ENCODE measurements around the gene SUGT1. TPM values are rescaled to one million over a fixed set of nuclear protein-coding genes. Genes with fewer than 3 reads are reported as not detected.
"Not testable (repeated sequence)": the region's sequence is repeated elsewhere in the genome, so short reads cannot be mapped to it uniquely, and the experiment has no call there.

The SUGT1 gene
- polyA plus RNA-seq, 2 of the 4 experiments (the other 2 are of a cell fraction) = 56.4 to 61.4 TPM

- 68% methylated on average over 3 of the region's 3 CpGs for WGBS (ENCODE audit: missing lambda C conversion rate)
- Histone ChIP-seq H3K4me1 (no peaks in the 10 kb centered on the region), H3K9me3 (no peaks in the 10 kb centered on the region), H3K27ac (no peak overlapping the region), H3K4me2 (no peak overlapping the region), H3K4me3 (no peak overlapping the region)
- ChIA-PET CTCF (interaction anchor here (0.7 kb wide), 1 partner anchor 110 kb away, joined by 3 read pairs; no protein-coding TSS in a partner anchor), POLR2A (no interaction called here)
- no peak for FAIRE-seq
- no peak for ATAC-seq
- no peak for DNase-seq (ENCODE audit: low read depth in 1 of 2, low spot score in 1 of 2)
- TF ChIP-seq, protein P1, sequence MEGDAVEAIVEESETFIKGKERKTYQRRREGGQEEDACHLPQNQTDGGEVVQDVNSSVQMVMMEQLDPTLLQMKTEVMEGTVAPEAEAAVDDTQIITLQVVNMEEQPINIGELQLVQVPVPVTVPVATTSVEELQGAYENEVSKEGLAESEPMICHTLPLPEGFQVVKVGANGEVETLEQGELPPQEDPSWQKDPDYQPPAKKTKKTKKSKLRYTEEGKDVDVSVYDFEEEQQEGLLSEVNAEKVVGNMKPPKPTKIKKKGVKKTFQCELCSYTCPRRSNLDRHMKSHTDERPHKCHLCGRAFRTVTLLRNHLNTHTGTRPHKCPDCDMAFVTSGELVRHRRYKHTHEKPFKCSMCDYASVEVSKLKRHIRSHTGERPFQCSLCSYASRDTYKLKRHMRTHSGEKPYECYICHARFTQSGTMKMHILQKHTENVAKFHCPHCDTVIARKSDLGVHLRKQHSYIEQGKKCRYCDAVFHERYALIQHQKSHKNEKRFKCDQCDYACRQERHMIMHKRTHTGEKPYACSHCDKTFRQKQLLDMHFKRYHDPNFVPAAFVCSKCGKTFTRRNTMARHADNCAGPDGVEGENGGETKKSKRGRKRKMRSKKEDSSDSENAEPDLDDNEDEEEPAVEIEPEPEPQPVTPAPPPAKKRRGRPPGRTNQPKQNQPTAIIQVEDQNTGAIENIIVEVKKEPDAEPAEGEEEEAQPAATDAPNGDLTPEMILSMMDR (IDR thresholded peaks at IDR 0.05) = no peak
- TF ChIP-seq RNF2 (IDR thresholded peaks at IDR 0.05; ENCODE audit: borderline replicate concordance, low read depth) = no peak
- TF ChIP-seq CBX2 (IDR thresholded peaks at IDR 0.05; ENCODE audit: borderline replicate concordance, low read depth) = no peak
- TF ChIP-seq ELK1 (IDR thresholded peaks at IDR 0.05; ENCODE audit: low read depth, low read length) = no peak
- no peak for TF ChIP-seq BCL3 (IDR thresholded peaks at IDR 0.05)
- TF ChIP-seq FOXS1 (CRISPR knock-in tag; IDR thresholded peaks at IDR 0.05) = no peak
- TF ChIP-seq FOSB (CRISPR knock-in tag; IDR thresholded peaks at IDR 0.05) = no peak
- TF ChIP-seq, protein P2, sequence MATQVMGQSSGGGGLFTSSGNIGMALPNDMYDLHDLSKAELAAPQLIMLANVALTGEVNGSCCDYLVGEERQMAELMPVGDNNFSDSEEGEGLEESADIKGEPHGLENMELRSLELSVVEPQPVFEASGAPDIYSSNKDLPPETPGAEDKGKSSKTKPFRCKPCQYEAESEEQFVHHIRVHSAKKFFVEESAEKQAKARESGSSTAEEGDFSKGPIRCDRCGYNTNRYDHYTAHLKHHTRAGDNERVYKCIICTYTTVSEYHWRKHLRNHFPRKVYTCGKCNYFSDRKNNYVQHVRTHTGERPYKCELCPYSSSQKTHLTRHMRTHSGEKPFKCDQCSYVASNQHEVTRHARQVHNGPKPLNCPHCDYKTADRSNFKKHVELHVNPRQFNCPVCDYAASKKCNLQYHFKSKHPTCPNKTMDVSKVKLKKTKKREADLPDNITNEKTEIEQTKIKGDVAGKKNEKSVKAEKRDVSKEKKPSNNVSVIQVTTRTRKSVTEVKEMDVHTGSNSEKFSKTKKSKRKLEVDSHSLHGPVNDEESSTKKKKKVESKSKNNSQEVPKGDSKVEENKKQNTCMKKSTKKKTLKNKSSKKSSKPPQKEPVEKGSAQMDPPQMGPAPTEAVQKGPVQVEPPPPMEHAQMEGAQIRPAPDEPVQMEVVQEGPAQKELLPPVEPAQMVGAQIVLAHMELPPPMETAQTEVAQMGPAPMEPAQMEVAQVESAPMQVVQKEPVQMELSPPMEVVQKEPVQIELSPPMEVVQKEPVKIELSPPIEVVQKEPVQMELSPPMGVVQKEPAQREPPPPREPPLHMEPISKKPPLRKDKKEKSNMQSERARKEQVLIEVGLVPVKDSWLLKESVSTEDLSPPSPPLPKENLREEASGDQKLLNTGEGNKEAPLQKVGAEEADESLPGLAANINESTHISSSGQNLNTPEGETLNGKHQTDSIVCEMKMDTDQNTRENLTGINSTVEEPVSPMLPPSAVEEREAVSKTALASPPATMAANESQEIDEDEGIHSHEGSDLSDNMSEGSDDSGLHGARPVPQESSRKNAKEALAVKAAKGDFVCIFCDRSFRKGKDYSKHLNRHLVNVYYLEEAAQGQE (IDR thresholded peaks at IDR 0.05) = no peak
- no peak for TF ChIP-seq HDAC2 (IDR thresholded peaks at IDR 0.05)
Measured at GRCh38 chr13:52712385-52712784, 59.7 kb downstream of the SUGT1 start.

DNA sequence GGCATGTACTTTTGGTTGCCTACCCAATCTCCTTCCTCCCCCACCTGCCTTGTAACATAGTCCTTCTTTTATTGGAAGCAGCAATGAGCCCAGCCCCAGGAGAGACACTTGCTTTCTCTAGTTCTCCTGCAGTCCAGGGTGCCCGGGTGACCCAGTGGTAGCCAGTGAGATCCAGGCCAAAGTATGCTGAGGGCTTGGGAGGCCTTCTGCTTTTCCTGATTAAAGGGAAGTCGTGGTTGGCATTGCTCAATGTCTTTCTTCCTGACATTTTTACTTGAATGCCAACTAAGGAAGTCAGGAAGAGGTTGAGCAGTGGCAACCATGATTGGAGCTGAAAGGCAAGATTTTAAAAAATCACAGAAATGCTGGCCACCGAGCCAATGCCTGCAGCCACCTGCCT, 61.3 kb downstream of the SUGT1 start:
- H3K4me1 ChIP-seq = no peaks in the 10 kb centered on the region
- FAIRE-seq (no peak), DNase-seq (ENCODE audit: low read depth in 1 of 2, low spot score in 1 of 2) (no peak), ATAC-seq (no peak)
- H3K27ac ChIP-seq = no peak overlapping the region
- H3K4me3 ChIP-seq = no peak overlapping the region
- H3K9me3 ChIP-seq = no peaks in the 10 kb centered on the region
- 44% methylated on average over 3 of the region's 3 CpGs for WGBS (ENCODE audit: missing lambda C conversion rate)
- TF ChIP-seq HEYL (CRISPR knock-in tag; IDR thresholded peaks at IDR 0.05) (no peak), FOSB (CRISPR knock-in tag; IDR thresholded peaks at IDR 0.05) (no peak), TFCP2L1 (CRISPR knock-in tag; IDR thresholded peaks at IDR 0.05) (no peak), KDM5A (IDR thresholded peaks at IDR 0.05) (no peak), HDAC2 (IDR thresholded peaks at IDR 0.05) (no peak), RNF2 (IDR thresholded peaks at IDR 0.05; ENCODE audit: borderline replicate concordance, low read depth) (no peak), ZFP36 (IDR thresholded peaks at IDR 0.05; ENCODE audit: borderline replicate concordance, partially characterized antibody) (no peak), MAFK (IDR thresholded peaks at IDR 0.05; ENCODE audit: partially characterized antibody) (no peak), HOXB13 (CRISPR knock-in tag; IDR thresholded peaks at IDR 0.05; ENCODE audit: low read depth) (no peak), ZC3H11A (IDR thresholded peaks at IDR 0.05) (no peak), E2F6 (IDR thresholded peaks at IDR 0.05; ENCODE audit: borderline replicate concordance, low read depth) (no peak), POLR2A (IDR thresholded peaks at IDR 0.05; ENCODE audit: low read length) (no peak)
- TF ChIP-seq, protein P1 (IDR thresholded peaks at IDR 0.05) = no peak
- TF ChIP-seq, protein P3, sequence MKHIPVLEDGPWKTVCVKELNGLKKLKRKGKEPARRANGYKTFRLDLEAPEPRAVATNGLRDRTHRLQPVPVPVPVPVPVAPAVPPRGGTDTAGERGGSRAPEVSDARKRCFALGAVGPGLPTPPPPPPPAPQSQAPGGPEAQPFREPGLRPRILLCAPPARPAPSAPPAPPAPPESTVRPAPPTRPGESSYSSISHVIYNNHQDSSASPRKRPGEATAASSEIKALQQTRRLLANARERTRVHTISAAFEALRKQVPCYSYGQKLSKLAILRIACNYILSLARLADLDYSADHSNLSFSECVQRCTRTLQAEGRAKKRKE (CRISPR knock-in tag; IDR thresholded peaks at IDR 0.05; ENCODE audit: low read depth) = no peak
- H3K4me2 ChIP-seq = no peak overlapping the region
- POLR2A ChIA-PET = no interaction called here
- CTCF ChIA-PET = no interaction called here

- CTCF ChIA-PET, POLR2A ChIA-PET, H3K27ac ChIP-seq, H3K4me3 ChIP-seq, ATAC-seq, H3K4me1 ChIP-seq, FAIRE-seq, H3K9me3 ChIP-seq: not testable (repeated sequence)
- 0 out of 3 replicates have a peak overlapping the region, but pooled peaks have one; percentile 12 for H3K4me2 ChIP-seq
- WGBS (ENCODE audit: missing lambda C conversion rate) = no CpG with 5 or more reads among the region's 7 CpGs
- peak in 1 of 2 experiments; percentile 2 for DNase-seq (ENCODE audit: low read depth in 1 of 2, low spot score in 1 of 2)
Measured at GRCh38 chr13:52720904-52721303, 68.3 kb downstream of the SUGT1 start.

Measured in A549 (cell line).